DND-41 (cell line): Measurements from ENCODE around the gene BARHL1.

Experiments used
- CTCF ChIP-seq: IDR thresholded peaks from 2 replicates; pipeline ENCODE4 v1.5.1; 2012; ENCODE audit warnings: borderline replicate concordance, low read length, moderate library complexity, mild to moderate bottlenecking; ENCODE audit not compliant: poor library complexity, severe bottlenecking; ENCODE audit errors: extremely low read depth
- EZH2 ChIP-seq: IDR thresholded peaks from 3 replicates; pipeline ENCODE4 v1.6.1; 2012; ENCODE audit warnings: borderline replicate concordance, low read depth, mild to moderate bottlenecking, moderate library complexity, low read length, inconsistent platforms; ENCODE audit not compliant: severe bottlenecking

DNA sequence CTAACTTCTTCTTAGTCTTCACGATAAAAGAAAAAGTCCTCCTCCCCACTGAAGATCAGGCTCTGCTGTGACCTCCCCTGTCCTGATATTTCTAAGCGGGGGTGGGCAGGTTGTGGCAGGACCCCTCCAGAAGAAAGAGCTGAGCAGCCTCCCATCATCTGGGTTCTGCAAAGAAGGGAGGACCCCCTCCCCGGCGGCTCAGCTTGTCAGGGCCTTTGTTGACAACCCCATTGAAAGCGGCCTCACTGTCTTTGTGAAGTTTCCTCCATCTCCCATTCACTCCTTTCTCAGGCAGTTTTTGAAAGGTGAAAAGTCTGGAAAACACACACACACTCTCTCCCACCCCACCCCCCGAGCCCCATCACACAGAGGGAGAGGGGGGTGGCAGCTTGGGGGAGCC is 26.2 kb upstream of the BARHL1 start:
- TF ChIP-seq CTCF = no peak
- no peak for TF ChIP-seq EZH2
